Measurements from ENCODE around the gene UBE2E2.

- TF ChIP-seq EZH2 (IDR thresholded peaks at IDR 0.05; ENCODE audit: insufficient read depth, poor library complexity, severe bottlenecking) = no peak
- no peak for TF ChIP-seq EZH2phosphoT487 (IDR thresholded peaks at IDR 0.05; ENCODE audit: insufficient read depth, low read depth)
Observed at GRCh38 chr3:23553353-23553752, 350.2 kb downstream of the UBE2E2 start.
